IMR-90 (cell line): ENCODE data around the gene SLC25A51. TPM values are rescaled to one million over a fixed set of nuclear protein-coding genes. Genes with fewer than 3 reads are reported as not detected.

Experiments used
- ATAC-seq: fragments of 200-7000 bp; cut with Tn5 transposase; 2 replicates; pipeline ENCODE4 v1.9.1; 2020; ENCODE audit warnings: low read depth, mild to moderate bottlenecking, moderate library complexity
- BruUV-seq: library from RNA; stranded (reverse); fragments of 400-500 nt; replicated peaks from 2 replicates; lab custom pipeline; 2021; lab: Mats Ljungman, UMichigan
- CTCF ChIA-PET: fragments of 300-600 bp; formaldehyde crosslinking; extraction: SDS; loops from one replicate; lab custom pipeline; 2021; ENCODE audit warnings: antibody characterized with exemption; lab: Yijun Ruan, JAX
- POLR2A ChIA-PET: fragments of 300-600 bp; sonication (Branson Sonifier 250); formaldehyde crosslinking; loops from one replicate; lab custom pipeline; 2022; ENCODE audit warnings: antibody characterized with exemption; ENCODE audit not compliant: unreplicated experiment; lab: Charles Lee
- DNase-seq: peaks from one replicate; pipeline ENCODE4 v3.0.0; 2013
- H2AFZ ChIP-seq: replicated peaks from 2 replicates; pipeline ENCODE3; 2013; ENCODE audit warnings: low read length, mild to moderate bottlenecking; ENCODE audit not compliant: poor library complexity
- H2AK5ac ChIP-seq: 2 replicates; pipeline ENCODE4 v1.6.1; 2013; ENCODE audit warnings: low read depth, low read length, inconsistent platforms
- H2AK9ac ChIP-seq: replicated peaks from 2 replicates; pipeline ENCODE3; 2013; ENCODE audit warnings: mild to moderate bottlenecking, low read depth, low read length, moderate library complexity; ENCODE audit not compliant: poor library complexity
- H2BK120ac ChIP-seq: 2 replicates; pipeline ENCODE4 v1.6.1; 2013; ENCODE audit warnings: low read depth, low read length, inconsistent platforms
- H2BK15ac ChIP-seq: 3 replicates; pipeline ENCODE4 v1.6.1; 2013; ENCODE audit warnings: low read depth, low read length, inconsistent platforms
- H2BK20ac ChIP-seq: 2 replicates; pipeline ENCODE4 v1.6.1; 2013; ENCODE audit warnings: low read depth, mild to moderate bottlenecking, inconsistent platforms, low read length, moderate library complexity
- H2BK5ac ChIP-seq: 2 replicates; pipeline ENCODE4 v1.6.1; 2013; ENCODE audit warnings: mild to moderate bottlenecking, low read depth, low read length, inconsistent platforms; ENCODE audit not compliant: poor library complexity, severe bottlenecking
- H3K14ac ChIP-seq: replicated peaks from 2 replicates; pipeline ENCODE4 v1.6.1; 2013; ENCODE audit warnings: low read depth, low read length, inconsistent platforms
- H3K18ac ChIP-seq: 2 replicates; pipeline ENCODE4 v1.6.1; 2013; ENCODE audit warnings: low read depth, low read length, control low read depth
- H3K23ac ChIP-seq: 2 replicates; pipeline ENCODE4 v1.6.1; 2013; ENCODE audit warnings: low read depth, low read length, inconsistent platforms
- H3K27ac ChIP-seq: 2 replicates; pipeline ENCODE4 v1.5.1; 2013; ENCODE audit warnings: mild to moderate bottlenecking, control low read depth, low read length; ENCODE audit not compliant: insufficient read depth
- H3K27me3 ChIP-seq: 2 replicates; pipeline ENCODE4 v1.6.1; 2013; ENCODE audit warnings: low read length; ENCODE audit not compliant: control insufficient read depth, insufficient read depth
- H3K36me3 ChIP-seq: 2 replicates; pipeline ENCODE4 v1.6.1; 2013; ENCODE audit warnings: low read length, mixed read lengths; ENCODE audit not compliant: control insufficient read depth, insufficient read depth
- H3K4ac ChIP-seq: 2 replicates; pipeline ENCODE4 v1.6.1; 2013; ENCODE audit warnings: low read depth, low read length, inconsistent platforms
- H3K4me1 ChIP-seq: 2 replicates; pipeline ENCODE4 v1.6.1; 2013; ENCODE audit warnings: low read length, mixed read lengths; ENCODE audit not compliant: control insufficient read depth, insufficient read depth
- H3K4me2 ChIP-seq: 2 replicates; pipeline ENCODE4 v1.6.1; 2013; ENCODE audit warnings: low read depth, mild to moderate bottlenecking, control low read depth, low read length, moderate library complexity
- H3K4me3 ChIP-seq: 2 replicates; pipeline ENCODE4 v1.5.1; 2013; ENCODE audit warnings: low read depth, mild to moderate bottlenecking, control low read depth, low read length, moderate library complexity; ENCODE audit not compliant: insufficient read depth
- H3K56ac ChIP-seq: 2 replicates; pipeline ENCODE4 v1.6.1; 2013; ENCODE audit warnings: low read length, inconsistent platforms; ENCODE audit not compliant: insufficient read depth; ENCODE audit errors: extremely low read depth
- H3K79me1 ChIP-seq, 2 experiments: 2 replicates each; pipeline ENCODE4 v1.6.1; 2013; ENCODE audit warnings: low read length in 2 of 2, inconsistent platforms in 1 of 2, low read depth in 1 of 2
- H3K9ac ChIP-seq: 2 replicates; pipeline ENCODE4 v1.6.1; 2013; ENCODE audit warnings: low read depth, low read length, control low read depth
- H3K9me1 ChIP-seq: 2 replicates; pipeline ENCODE4 v1.6.1; 2013; ENCODE audit warnings: low read length, inconsistent platforms; ENCODE audit not compliant: insufficient read depth
- H3K9me3 ChIP-seq: 2 replicates; pipeline ENCODE4 v1.6.1; 2013; ENCODE audit warnings: low read length; ENCODE audit not compliant: control insufficient read depth, insufficient read depth
- H4K20me1 ChIP-seq: 2 replicates; pipeline ENCODE4 v1.6.1; 2013; ENCODE audit warnings: low read length, inconsistent platforms; ENCODE audit not compliant: insufficient read depth
- H4K5ac ChIP-seq: 2 replicates; pipeline ENCODE4 v1.6.1; 2013; ENCODE audit warnings: mild to moderate bottlenecking, low read depth, low read length, control low read depth
- H4K8ac ChIP-seq, 2 experiments: 2 replicates each; pipeline ENCODE4 v1.6.1; 2013; ENCODE audit warnings: low read depth in 2 of 2, low read length in 2 of 2, control low read depth in 1 of 2, inconsistent platforms in 1 of 2
- H4K91ac ChIP-seq: 2 replicates; pipeline ENCODE4 v1.6.1; 2013; ENCODE audit warnings: low read depth, low read length, inconsistent platforms; ENCODE audit not compliant: insufficient read depth
- CEBPB ChIP-seq: IDR thresholded peaks from 2 replicates; pipeline ENCODE4 v1.6.1; 2012; ENCODE audit warnings: low read depth, low read length, improper control_type of control experiment
- CHD1 ChIP-seq: IDR thresholded peaks from 2 replicates; pipeline ENCODE4 v1.6.1; 2012; ENCODE audit warnings: low read depth, low read length, improper control_type of control experiment
- FOS ChIP-seq: fragments of 150-350 bp; IDR thresholded peaks from 2 replicates; pipeline ENCODE4 v1.6.1; 2016; ENCODE audit warnings: low read depth, low read length
- MAFK ChIP-seq: IDR thresholded peaks from 2 replicates; pipeline ENCODE4 v1.6.1; 2012; ENCODE audit warnings: low read depth, low read length, improper control_type of control experiment
- MAZ ChIP-seq: IDR thresholded peaks from 2 replicates; pipeline ENCODE4 v1.6.1; 2012; ENCODE audit warnings: low read depth, mild to moderate bottlenecking, low read length, improper control_type of control experiment, moderate library complexity, borderline replicate concordance
- RAD21 ChIP-seq: IDR thresholded peaks from 2 replicates; pipeline ENCODE4 v1.6.1; 2012; ENCODE audit warnings: low read length, improper control_type of control experiment
- SMC3 ChIP-seq: fragments of 150-350 bp; IDR thresholded peaks from 2 replicates; pipeline ENCODE4 v1.6.1; 2016; ENCODE audit warnings: low read depth, mild to moderate bottlenecking, antibody characterized with exemption, low read length, moderate library complexity
- USF2 ChIP-seq: fragments of 150-350 bp; IDR thresholded peaks from 2 replicates; pipeline ENCODE4 v1.6.1; 2017; ENCODE audit warnings: mild to moderate bottlenecking, antibody characterized with exemption, low read length, low read depth
- WGBS, 2 experiments: methylation state at CpG; one replicate each; pipeline versions ENCODE4 v1.1.5 to v1.1.7; 2013; ENCODE audit warnings: missing lambda C conversion rate in 2 of 2; ENCODE audit not compliant: insufficient read length in 1 of 2; ENCODE audit errors: extremely low coverage in 2 of 2; 5-methylcytosine and 5-hydroxymethylcytosine counted together
- dilution Hi-C: fragments of 300-500 bp; cut with HindIII; formaldehyde crosslinking; loops from one replicate; pipeline ENCODE4 v1.14.3; 2018; ENCODE audit warnings: low sequenced_read_pairs; ENCODE audit not compliant: unreplicated experiment
- in situ Hi-C: fragments of 300-500 bp; cut with MboI; formaldehyde crosslinking; loops from 3 replicates; pipeline ENCODE4 v1.14.3; 2019; ENCODE audit warnings: low sequenced_read_pairs, inconsistent platforms, mixed read lengths
- intact Hi-C: fragments of 100-400 bp; cut with micrococcal nuclease; formaldehyde crosslinking; loops from 2 replicates; pipeline ENCODE4 v1.10.0; 2022
- polyA plus RNA-seq, 3 experiments: library from polyadenylated mRNA; depleted of rRNA; stranded (reverse); fragments of >200 nt; gene quantifications; 2 replicates each; pipeline ENCODE4 v1.2.3, GENCODE V29; 2012; ENCODE audit warnings: low replicate concordance in 1 of 3
- total RNA-seq: library from RNA; depleted of rRNA; stranded (reverse); fragments of >200 nt; gene quantifications from 2 replicates; pipeline ENCODE4 v1.2.3, GENCODE V29; 2012

The SLC25A51 gene
- total and polyA plus RNA-seq, 2 of the 4 experiments (the other 2 are of a cell fraction): 14.1 to 81.6 TPM

DNA sequence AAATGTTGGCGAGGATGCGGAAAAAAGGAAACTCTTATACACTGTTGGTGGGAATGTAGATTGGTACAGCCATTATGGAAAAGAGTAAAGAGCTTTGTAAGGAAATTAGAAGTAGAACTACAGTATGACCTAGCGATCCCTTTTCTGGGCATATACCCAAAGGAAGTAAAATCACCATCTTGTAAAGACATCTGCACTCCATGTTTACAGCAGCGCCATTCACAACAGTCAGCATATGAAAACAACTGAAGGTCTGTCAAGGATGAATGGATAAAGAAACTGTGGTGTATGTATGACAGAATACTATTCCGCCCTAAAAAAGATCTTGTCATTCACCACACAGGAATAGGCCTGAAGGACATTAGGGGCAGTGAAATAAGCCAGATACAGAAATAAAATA is 27.7 kb upstream of the SLC25A51 start:
- H2BK5ac ChIP-seq: no peak overlapping the region
- no peak overlapping the region for H3K4me2 ChIP-seq
- no peak overlapping the region for H3K4me3 ChIP-seq
- no peaks in the 10 kb centered on the region for H3K27me3 ChIP-seq
- WGBS, 2 experiments: no CpG with 5 or more reads among the region's 5 CpGs
- H2BK15ac ChIP-seq: no peak overlapping the region
- H2AK9ac ChIP-seq: no peak overlapping the region
- no peak overlapping the region for H4K5ac ChIP-seq
- no peak overlapping the region for H3K14ac ChIP-seq
- H4K8ac ChIP-seq: no peak overlapping the region
- H3K4ac ChIP-seq: no peak overlapping the region
- DNase-seq (peak; percentile 66), ATAC-seq (no peak)
- H4K91ac ChIP-seq: no peak overlapping the region
- TF ChIP-seq CEBPB (no peak), CHD1 (no peak), FOS (no peak), MAFK (no peak), RAD21 (no peak), SMC3 (no peak), USF2 (no peak), MAZ (no peak)
- no peak overlapping the region for H2AFZ ChIP-seq
- no peak overlapping the region for H3K56ac ChIP-seq
- intact Hi-C loops: no loop called here
- no peak overlapping the region for H2AK5ac ChIP-seq
- in situ Hi-C loops: no loop called here
- peaks cover 25% of the 10 kb centered on the region for H3K9me1 ChIP-seq
- peaks cover 48 to 87% of the 10 kb centered on the region in 2 experiments for H3K79me1 ChIP-seq
- H3K18ac ChIP-seq: no peak overlapping the region
- no peak overlapping the region for H3K9ac ChIP-seq
- peaks cover 9% of the 10 kb centered on the region for H3K4me1 ChIP-seq
- BruUV-seq: no TSS peak
- no peak overlapping the region for H3K23ac ChIP-seq
- ChIA-PET POLR2A (no interaction called here), CTCF (no interaction called here)
- no peak overlapping the region for H2BK120ac ChIP-seq
- H4K20me1 ChIP-seq: peaks cover 6% of the 10 kb centered on the region; the same call in 1 of the 2 replicates
- H3K36me3 ChIP-seq: peaks cover 35% of the 10 kb centered on the region
- H3K9me3 ChIP-seq: no peaks in the 10 kb centered on the region
- dilution Hi-C loops: loop anchor here (25.0 kb wide), 1 partner anchor 131 kb away; the partner anchor contains the start of gene SHB
- H2BK20ac ChIP-seq: no peak overlapping the region
- H3K27ac ChIP-seq: no peak overlapping the region
